ENCODE results near the gene ELSPBP1. TPM values are rescaled to one million over a fixed set of nuclear protein-coding genes. Genes with fewer than 3 reads are reported as not detected.

The ELSPBP1 gene
- total RNA-seq, 1 experiment from 2014 or later = not detected

DNA sequence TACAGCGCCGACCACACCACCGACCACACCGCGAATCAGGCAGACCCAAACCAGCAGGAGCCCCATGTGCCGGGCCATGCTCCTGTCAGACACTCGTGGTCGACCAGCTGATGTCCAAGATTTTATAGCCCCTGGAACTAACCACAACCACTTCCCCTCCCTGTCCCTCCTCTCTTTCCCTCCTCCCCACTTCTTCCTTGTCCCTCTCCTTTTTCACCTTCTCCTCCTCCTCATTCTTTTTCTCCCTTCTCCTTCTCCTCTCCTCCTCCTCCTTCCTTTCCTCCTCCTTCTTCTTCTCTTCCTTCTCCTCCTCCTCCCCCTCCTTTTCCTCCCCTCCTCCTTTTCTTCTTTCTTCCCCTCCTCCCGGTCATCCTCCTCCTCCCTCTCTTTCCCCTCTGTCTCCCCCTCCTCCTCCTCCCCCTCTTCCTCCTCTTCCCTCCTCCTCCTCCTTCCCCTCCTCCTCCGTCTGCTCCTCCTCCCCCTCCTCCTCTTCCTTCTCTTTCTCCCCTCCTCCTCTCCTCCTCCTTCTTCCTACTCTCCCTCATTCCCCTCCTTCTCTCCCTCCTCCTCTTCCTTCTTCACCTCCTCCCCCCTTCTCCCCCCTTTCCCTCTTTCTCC is 3.1 kb upstream of the ELSPBP1 start:
- Histone ChIP-seq H2AK5ac (ENCODE audit: insufficient read length, low read length) (no peak overlapping the region), H3K27me3 (ENCODE audit: insufficient read depth, low read length) (no peaks in the 10 kb centered on the region), H2BK120ac (ENCODE audit: low read depth, low read length, poor library complexity, severe bottlenecking) (no peak overlapping the region), H3K79me1 (ENCODE audit: insufficient read depth, low read depth, low read length, poor library complexity, severe bottlenecking) (no peaks in the 10 kb centered on the region), H3T11ph (ENCODE audit: low read length) (no peak overlapping the region), H3K9me3 (ENCODE audit: control insufficient read depth, low read depth, low read length) (no peaks in the 10 kb centered on the region), H2BK20ac (ENCODE audit: low read depth, low read length, poor library complexity, severe bottlenecking) (no peak overlapping the region), H2AFZ (ENCODE audit: low read length) (no peak overlapping the region), H3K27ac (ENCODE audit: insufficient read length, low read depth, low read length) (no peak overlapping the region), H2BK15ac (ENCODE audit: low read depth, low read length) (no peak overlapping the region), H3K4ac (ENCODE audit: low read depth, low read length) (no peak overlapping the region), H4K91ac (ENCODE audit: insufficient read length, low read depth, low read length) (no peak overlapping the region), H4K8ac (replicated peaks; ENCODE audit: insufficient read length, low read depth, low read length) (peak overlapping the region; percentile 55), H3K79me2 (ENCODE audit: insufficient read depth, low read length) (no peaks in the 10 kb centered on the region), H3K23me2 (ENCODE audit: insufficient read length, low read depth, low read length, poor library complexity, severe bottlenecking) (no peaks in the 10 kb centered on the region), H3K4me2 (ENCODE audit: insufficient read depth, insufficient read length, low read length) (no peak overlapping the region), H3K18ac (ENCODE audit: insufficient read length, low read depth, low read length) (no peak overlapping the region), H3K56ac (ENCODE audit: insufficient read length, low read depth, low read length) (no peak overlapping the region), H3K4me1 (ENCODE audit: insufficient read depth, low read length) (no peaks in the 10 kb centered on the region), H3K23ac (ENCODE audit: insufficient read length, low read depth, low read length) (no peak overlapping the region), H4K20me1 (ENCODE audit: control insufficient read depth, insufficient read depth, insufficient read length) (no peaks in the 10 kb centered on the region), H3K9ac (ENCODE audit: extremely low read depth, insufficient read length, low read length) (no peak overlapping the region), H3K14ac (ENCODE audit: insufficient read depth, low read length) (no peak overlapping the region), H4K5ac (ENCODE audit: insufficient read length, low read depth, low read length) (no peak overlapping the region), H2BK12ac (ENCODE audit: insufficient read length, low read depth, low read length) (no peak overlapping the region), H2BK5ac (ENCODE audit: insufficient read length, low read length) (no peak overlapping the region)
- WGBS (ENCODE audit: extremely low coverage, insufficient read length, low lambda C conversion rate) = no CpG with 5 or more reads among the region's 10 CpGs
- peaks cover 7 to 8% of the 10 kb centered on the region in 2 experiments; a peak in 2 of 4 replicates for H3K4me1 Mint-ChIP-seq
- H3K4me3 Mint-ChIP-seq = no peak overlapping the region
- H3K27ac Mint-ChIP-seq = no peak overlapping the region
- TF ChIP-seq, protein P1, sequence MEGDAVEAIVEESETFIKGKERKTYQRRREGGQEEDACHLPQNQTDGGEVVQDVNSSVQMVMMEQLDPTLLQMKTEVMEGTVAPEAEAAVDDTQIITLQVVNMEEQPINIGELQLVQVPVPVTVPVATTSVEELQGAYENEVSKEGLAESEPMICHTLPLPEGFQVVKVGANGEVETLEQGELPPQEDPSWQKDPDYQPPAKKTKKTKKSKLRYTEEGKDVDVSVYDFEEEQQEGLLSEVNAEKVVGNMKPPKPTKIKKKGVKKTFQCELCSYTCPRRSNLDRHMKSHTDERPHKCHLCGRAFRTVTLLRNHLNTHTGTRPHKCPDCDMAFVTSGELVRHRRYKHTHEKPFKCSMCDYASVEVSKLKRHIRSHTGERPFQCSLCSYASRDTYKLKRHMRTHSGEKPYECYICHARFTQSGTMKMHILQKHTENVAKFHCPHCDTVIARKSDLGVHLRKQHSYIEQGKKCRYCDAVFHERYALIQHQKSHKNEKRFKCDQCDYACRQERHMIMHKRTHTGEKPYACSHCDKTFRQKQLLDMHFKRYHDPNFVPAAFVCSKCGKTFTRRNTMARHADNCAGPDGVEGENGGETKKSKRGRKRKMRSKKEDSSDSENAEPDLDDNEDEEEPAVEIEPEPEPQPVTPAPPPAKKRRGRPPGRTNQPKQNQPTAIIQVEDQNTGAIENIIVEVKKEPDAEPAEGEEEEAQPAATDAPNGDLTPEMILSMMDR (conservative IDR thresholded peaks at IDR 0.05) = no peak
- DNase-seq = no peak
- no peaks in the 10 kb centered on the region for H3K9me3 Mint-ChIP-seq
- peaks cover 9% of the 10 kb centered on the region for H3K27me3 Mint-ChIP-seq (ENCODE audit: low read depth)
- H3K36me3 Mint-ChIP-seq (ENCODE audit: insufficient read depth in 1 of 3, low read depth in 3 of 3) = no peaks in the 10 kb centered on the region

Measured in H9 (cell line).